WTC11 (cell line): ENCODE measurements around the gene PLEKHM3. TPM values are rescaled to one million over a fixed set of nuclear protein-coding genes. Genes with fewer than 3 reads are reported as not detected.

ENCODE experiments used
- ATAC-seq: fragments of 200-7000 bp; cut with Tn5 transposase; 2 replicates; pipeline ENCODE4 v1.10.0; 2021; ENCODE audit warnings: mild to moderate bottlenecking, moderate library complexity
- CTCF ChIA-PET: fragments of 300-600 bp; sonication (Branson Sonifier 250); formaldehyde crosslinking; loops from one replicate; lab custom pipeline; 2021; ENCODE audit warnings: antibody characterized with exemption; lab: Charles Lee
- POLR2A ChIA-PET: fragments of 350-600 bp; sonication (Branson Sonifier 250); formaldehyde crosslinking; loops from one replicate; lab custom pipeline; 2021; ENCODE audit warnings: antibody characterized with exemption; lab: Charles Lee
- DNase-seq: peaks from one replicate; pipeline ENCODE4 v3.0.0; 2021; ENCODE audit warnings: low spot score
- H3K27ac Mint-ChIP-seq: 2 replicates; pipeline ENCODE4 v1.8.0; 2021; ENCODE audit warnings: mixed read lengths
- H3K27me3 Mint-ChIP-seq: 2 replicates; pipeline ENCODE4 v1.8.0; 2021; ENCODE audit warnings: low read depth, mild to moderate bottlenecking, moderate library complexity, mixed read lengths
- H3K36me3 Mint-ChIP-seq: 2 replicates; pipeline ENCODE4 v1.8.0; 2021; ENCODE audit warnings: mixed read lengths
- H3K4me1 Mint-ChIP-seq: 2 replicates; pipeline ENCODE4 v1.8.0; 2022; ENCODE audit warnings: mixed read lengths
- H3K4me3 Mint-ChIP-seq: 2 replicates; pipeline ENCODE4 v1.8.0; 2021; ENCODE audit warnings: mild to moderate bottlenecking, moderate library complexity, mixed read lengths
- H3K9me3 Mint-ChIP-seq: 2 replicates; pipeline ENCODE4 v1.8.0; 2021; ENCODE audit warnings: mixed read lengths
- AR ChIP-seq: fragments of 250-450 bp; sonication (Bioruptor Pico); IDR thresholded peaks from 2 replicates; pipeline ENCODE4 v1.9.0; 2021; ENCODE audit warnings: mild to moderate bottlenecking
- E2F4 ChIP-seq: sonication (generic); formaldehyde crosslinking; IDR thresholded peaks from 2 replicates; pipeline ENCODE4 v1.8.1; 2022; ENCODE audit warnings: low read depth, mild to moderate bottlenecking, moderate library complexity, missing genetic modification reagents, borderline replicate concordance
- EMX1 ChIP-seq: fragments of 250-450 bp; sonication (Bioruptor Pico); IDR thresholded peaks from 2 replicates; pipeline ENCODE4 v1.8.0; 2021; ENCODE audit warnings: mild to moderate bottlenecking
- FOXK1 ChIP-seq: sonication (generic); formaldehyde crosslinking; IDR thresholded peaks from 2 replicates; pipeline ENCODE4 v1.8.0; 2022; ENCODE audit warnings: mild to moderate bottlenecking, moderate library complexity, missing genetic modification reagents
- GRHL2 ChIP-seq: fragments of 250-450 bp; sonication (Bioruptor Pico); IDR thresholded peaks from 2 replicates; pipeline ENCODE4 v1.8.0; 2022; ENCODE audit warnings: mild to moderate bottlenecking, moderate library complexity; ENCODE audit not compliant: insufficient replicate concordance, severe bottlenecking
- IRF1 ChIP-seq: sonication (generic); formaldehyde crosslinking; IDR thresholded peaks from 2 replicates; pipeline ENCODE4 v1.8.0; 2023; ENCODE audit warnings: missing genetic modification reagents
- NFATC4 ChIP-seq: fragments of 250-450 bp; sonication (Bioruptor Pico); IDR thresholded peaks from 2 replicates; pipeline ENCODE4 v1.9.0; 2021; ENCODE audit warnings: mild to moderate bottlenecking
- NFE2L1 ChIP-seq: sonication (generic); formaldehyde crosslinking; IDR thresholded peaks from 2 replicates; pipeline ENCODE4 v1.8.1; 2023; ENCODE audit warnings: missing genetic modification reagents
- NFYB ChIP-seq: sonication (generic); formaldehyde crosslinking; conservative IDR thresholded peaks from 2 replicates; pipeline ENCODE4 v1.8.0; 2022; ENCODE audit warnings: low read depth, missing genetic modification reagents
- OVOL2 ChIP-seq: fragments of 250-450 bp; sonication (Bioruptor Pico); IDR thresholded peaks from 2 replicates; pipeline ENCODE4 v1.9.0; 2021; ENCODE audit warnings: mild to moderate bottlenecking, borderline replicate concordance
- STAT6 ChIP-seq: sonication (generic); formaldehyde crosslinking; conservative IDR thresholded peaks from 2 replicates; pipeline ENCODE4 v1.8.1; 2023; ENCODE audit warnings: mild to moderate bottlenecking, low read depth, missing genetic modification reagents, moderate library complexity
- USF1 ChIP-seq: sonication (generic); formaldehyde crosslinking; IDR thresholded peaks from 2 replicates; pipeline ENCODE4 v1.8.0; 2022; ENCODE audit warnings: mild to moderate bottlenecking, missing genetic modification reagents
- ZNF121 ChIP-seq: sonication (generic); formaldehyde crosslinking; IDR thresholded peaks from 2 replicates; pipeline ENCODE4 v1.8.0; 2023; ENCODE audit warnings: missing genetic modification reagents
- ZNF138 ChIP-seq: sonication (generic); formaldehyde crosslinking; conservative IDR thresholded peaks from 2 replicates; pipeline ENCODE4 v1.8.1; 2022; ENCODE audit warnings: mild to moderate bottlenecking, moderate library complexity, missing genetic modification reagents
- ZNF671 ChIP-seq: fragments of 250-450 bp; sonication (Bioruptor Pico); IDR thresholded peaks from 2 replicates; pipeline ENCODE4 v1.8.0; 2021; ENCODE audit warnings: mild to moderate bottlenecking
- ZSCAN18 ChIP-seq: fragments of 250-450 bp; sonication (Bioruptor Pico); IDR thresholded peaks from 2 replicates; pipeline ENCODE4 v2.1.2; 2022; ENCODE audit warnings: mild to moderate bottlenecking, moderate library complexity
- total RNA-seq: library from RNA; stranded (reverse); gene quantifications from 3 replicates; pipeline ENCODE4 v1.2.3, GENCODE V29; 2021

Gene PLEKHM3
- total RNA-seq, 1 experiment from 2014 or later: 5.8 TPM

- Mint-ChIP-seq H3K4me3 (no peak overlapping the region), H3K9me3 (no peaks in the 10 kb centered on the region), H3K27ac (no peak overlapping the region), H3K36me3 (no peaks in the 10 kb centered on the region), H3K27me3 (no peaks in the 10 kb centered on the region; the same call in 1 of the 2 replicates), H3K4me1 (peaks cover 7% of the 10 kb centered on the region)
- POLR2A ChIA-PET: interaction anchor here (0.7 kb wide), 1 partner anchor 15 kb away, joined by 6 read pairs; no protein-coding TSS in a partner anchor
- no peak for ATAC-seq
- CTCF ChIA-PET: no interaction called here
- no peak for DNase-seq
- TF ChIP-seq OVOL2 (CRISPR knock-in tag) (no peak), FOXK1 (no peak), EMX1 (CRISPR knock-in tag) (no peak)
Observed at GRCh38 chr2:208017721-208018120, 7.6 kb downstream of the PLEKHM3 start.

GRCh38 chr2:208015475-208015874, 9.9 kb downstream of the PLEKHM3 start:
- POLR2A ChIA-PET: no interaction called here
- CTCF ChIA-PET: no interaction called here
- no peak for ATAC-seq
- Mint-ChIP-seq H3K36me3 (no peaks in the 10 kb centered on the region), H3K4me1 (peaks cover 8% of the 10 kb centered on the region), H3K27me3 (no peaks in the 10 kb centered on the region; the same call in 1 of the 2 replicates), H3K9me3 (no peaks in the 10 kb centered on the region), H3K4me3 (no peak overlapping the region), H3K27ac (no peak overlapping the region)
- no peak for DNase-seq
- TF ChIP-seq ZSCAN18 (CRISPR knock-in tag): no peak
- no peak for TF ChIP-seq NFYB (CRISPR knock-in tag)
- no peak for TF ChIP-seq STAT6 (CRISPR knock-in tag)
- TF ChIP-seq NFE2L1 (CRISPR knock-in tag): no peak
- no peak for TF ChIP-seq OVOL2 (CRISPR knock-in tag)
- TF ChIP-seq ZNF138: no peak
- TF ChIP-seq ZNF671 (CRISPR knock-in tag): no peak
- TF ChIP-seq GRHL2 (CRISPR knock-in tag): no peak
- no peak for TF ChIP-seq AR (CRISPR knock-in tag)
- no peak for TF ChIP-seq E2F4 (CRISPR knock-in tag)
- TF ChIP-seq IRF1: no peak
- TF ChIP-seq NFATC4: no peak
- no peak for TF ChIP-seq ZNF121 (CRISPR knock-in tag)
- TF ChIP-seq USF1 (CRISPR knock-in tag): no peak
